OCI-LY3 (cell line): ENCODE results near the gene MAPK9.

Experiments used
- H2AFZ ChIP-seq: fragments of 200-600, 300-600 bp; shearing (Covaris generic); 2 replicates; pipeline ENCODE4 v1.6.0; 2014; ENCODE audit warnings: antibody characterized with exemption, low read depth, low read length
- H3K27ac ChIP-seq: fragments of 200-600, 300-600 bp; sonication (generic); 2 replicates; pipeline ENCODE4 v1.5.1; 2014; ENCODE audit warnings: mild to moderate bottlenecking, low read length, moderate library complexity, mixed read lengths
- H3K27me3 ChIP-seq: fragments of 200-600, 300-600 bp; sonication (generic); 2 replicates; pipeline ENCODE4 v1.6.1; 2014; ENCODE audit warnings: low read depth, low read length, mixed read lengths
- H3K36me3 ChIP-seq: fragments of 200-600, 300-600 bp; sonication (generic); replicated peaks from 2 replicates; pipeline ENCODE3; 2014; ENCODE audit warnings: low read depth, low read length, mixed read lengths
- H3K4me1 ChIP-seq: fragments of 300-600, 200-600 bp; sonication (generic); 2 replicates; pipeline ENCODE4 v1.6.1; 2014; ENCODE audit warnings: low read length, mixed read lengths
- H3K4me2 ChIP-seq: fragments of 200-600, 300-600 bp; sonication (generic); 2 replicates; pipeline ENCODE4 v1.6.1; 2014; ENCODE audit warnings: low read length, mixed read lengths
- H3K4me3 ChIP-seq: fragments of 300-600, 200-600 bp; sonication (generic); 2 replicates; pipeline ENCODE4 v1.5.1; 2014; ENCODE audit warnings: antibody characterized with exemption, mild to moderate bottlenecking, low read length, moderate library complexity
- H3K79me2 ChIP-seq: fragments of 300-600, 200-600 bp; shearing (Covaris generic); 2 replicates; pipeline ENCODE4 v1.6.1; 2014; ENCODE audit warnings: mild to moderate bottlenecking, low read length, mixed read lengths
- H3K9ac ChIP-seq: fragments of 300-600, 200-600 bp; shearing (Covaris generic); 2 replicates; pipeline ENCODE4 v1.6.0; 2014; ENCODE audit warnings: mild to moderate bottlenecking, low read length, moderate library complexity
- H3K9me3 ChIP-seq: fragments of 200-600, 300-600 bp; shearing (Covaris generic); 2 replicates; pipeline ENCODE4 v1.6.1; 2014; ENCODE audit warnings: low read length, mixed read lengths; ENCODE audit not compliant: insufficient read depth
- H4K20me1 ChIP-seq: fragments of 200-600, 300-600 bp; sonication (generic); 2 replicates; pipeline ENCODE4 v1.6.1; 2016; ENCODE audit warnings: low read length, mixed read lengths; ENCODE audit not compliant: insufficient read depth
- EZH2phosphoT487 ChIP-seq: fragments of 200-600 bp; shearing (Covaris generic); IDR thresholded peaks from 2 replicates; pipeline ENCODE4 v1.6.1; 2018; ENCODE audit warnings: antibody characterized with exemption, mixed run types, low read depth
- TF ChIP-seq, protein P1 (sequence below): fragments of 200-600, 300-600 bp; sonication (generic); IDR thresholded peaks from 2 replicates; pipeline ENCODE4 v1.5.1; 2014; ENCODE audit warnings: antibody characterized with exemption, low read length, low read depth

Gene MAPK9

DNA sequence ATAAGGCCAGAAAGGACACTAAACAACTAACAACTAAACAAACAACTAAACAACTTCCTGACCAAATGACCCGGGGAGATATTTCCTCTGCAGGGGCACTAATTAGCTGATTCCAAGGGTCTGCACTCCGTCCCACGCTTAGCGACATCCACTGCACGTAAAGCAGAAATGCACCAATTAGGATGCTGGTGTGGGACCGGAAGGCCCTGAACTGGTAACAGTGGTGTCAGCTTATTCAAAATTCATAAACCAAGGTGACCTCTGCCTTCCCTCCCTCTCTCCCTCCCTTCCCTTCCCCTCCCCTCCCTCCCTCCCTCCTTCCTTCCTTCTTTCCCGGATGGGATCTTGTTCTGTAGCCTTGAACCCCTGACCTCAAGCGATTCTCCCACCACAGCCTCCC, 92.5 kb downstream of the MAPK9 start:
- no peaks in the 10 kb centered on the region for H3K36me3 ChIP-seq
- H3K4me3 ChIP-seq: no peak overlapping the region
- no peak for TF ChIP-seq EZH2phosphoT487
- TF ChIP-seq, protein P1, sequence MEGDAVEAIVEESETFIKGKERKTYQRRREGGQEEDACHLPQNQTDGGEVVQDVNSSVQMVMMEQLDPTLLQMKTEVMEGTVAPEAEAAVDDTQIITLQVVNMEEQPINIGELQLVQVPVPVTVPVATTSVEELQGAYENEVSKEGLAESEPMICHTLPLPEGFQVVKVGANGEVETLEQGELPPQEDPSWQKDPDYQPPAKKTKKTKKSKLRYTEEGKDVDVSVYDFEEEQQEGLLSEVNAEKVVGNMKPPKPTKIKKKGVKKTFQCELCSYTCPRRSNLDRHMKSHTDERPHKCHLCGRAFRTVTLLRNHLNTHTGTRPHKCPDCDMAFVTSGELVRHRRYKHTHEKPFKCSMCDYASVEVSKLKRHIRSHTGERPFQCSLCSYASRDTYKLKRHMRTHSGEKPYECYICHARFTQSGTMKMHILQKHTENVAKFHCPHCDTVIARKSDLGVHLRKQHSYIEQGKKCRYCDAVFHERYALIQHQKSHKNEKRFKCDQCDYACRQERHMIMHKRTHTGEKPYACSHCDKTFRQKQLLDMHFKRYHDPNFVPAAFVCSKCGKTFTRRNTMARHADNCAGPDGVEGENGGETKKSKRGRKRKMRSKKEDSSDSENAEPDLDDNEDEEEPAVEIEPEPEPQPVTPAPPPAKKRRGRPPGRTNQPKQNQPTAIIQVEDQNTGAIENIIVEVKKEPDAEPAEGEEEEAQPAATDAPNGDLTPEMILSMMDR: no peak
- no peaks in the 10 kb centered on the region for H3K4me1 ChIP-seq
- no peaks in the 10 kb centered on the region for H4K20me1 ChIP-seq
- H3K4me2 ChIP-seq: no peak overlapping the region
- H3K79me2 ChIP-seq: no peaks in the 10 kb centered on the region
- H3K27me3 ChIP-seq: no peaks in the 10 kb centered on the region
- H3K9ac ChIP-seq: no peak overlapping the region
- no peaks in the 10 kb centered on the region for H3K9me3 ChIP-seq
- H2AFZ ChIP-seq: no peak overlapping the region
- H3K27ac ChIP-seq: no peak overlapping the region

DNA sequence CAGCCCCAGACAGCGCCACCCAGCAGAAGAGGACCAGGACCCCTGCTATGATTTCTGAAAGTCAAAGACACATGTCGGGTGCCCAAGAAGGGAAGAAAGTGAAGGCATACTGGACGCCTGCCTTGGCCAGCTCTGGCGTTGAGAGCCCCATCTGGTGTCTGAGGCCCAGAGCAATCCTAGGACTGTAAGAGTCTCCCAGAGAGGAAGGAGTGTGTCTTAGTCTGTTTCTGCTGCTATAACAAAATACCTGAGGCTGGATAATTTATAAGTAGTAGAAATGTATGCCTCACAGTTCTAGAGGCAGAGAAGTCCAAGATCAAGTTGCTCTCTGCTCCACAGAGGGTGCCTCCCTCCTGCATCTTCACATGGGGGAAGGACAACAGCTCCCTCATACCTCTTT, 93.7 kb downstream of the MAPK9 start:
- no peaks in the 10 kb centered on the region for H3K27me3 ChIP-seq
- no peak overlapping the region for H3K27ac ChIP-seq
- no peak overlapping the region for H2AFZ ChIP-seq
- H3K9me3 ChIP-seq: no peaks in the 10 kb centered on the region
- H4K20me1 ChIP-seq: no peaks in the 10 kb centered on the region
- H3K4me3 ChIP-seq: no peak overlapping the region
- H3K4me1 ChIP-seq: no peaks in the 10 kb centered on the region
- H3K79me2 ChIP-seq: no peaks in the 10 kb centered on the region
- no peak for TF ChIP-seq EZH2phosphoT487
- TF ChIP-seq, protein P1: no peak
- no peak overlapping the region for H3K9ac ChIP-seq
- H3K36me3 ChIP-seq: no peaks in the 10 kb centered on the region
- no peak overlapping the region for H3K4me2 ChIP-seq

DNA sequence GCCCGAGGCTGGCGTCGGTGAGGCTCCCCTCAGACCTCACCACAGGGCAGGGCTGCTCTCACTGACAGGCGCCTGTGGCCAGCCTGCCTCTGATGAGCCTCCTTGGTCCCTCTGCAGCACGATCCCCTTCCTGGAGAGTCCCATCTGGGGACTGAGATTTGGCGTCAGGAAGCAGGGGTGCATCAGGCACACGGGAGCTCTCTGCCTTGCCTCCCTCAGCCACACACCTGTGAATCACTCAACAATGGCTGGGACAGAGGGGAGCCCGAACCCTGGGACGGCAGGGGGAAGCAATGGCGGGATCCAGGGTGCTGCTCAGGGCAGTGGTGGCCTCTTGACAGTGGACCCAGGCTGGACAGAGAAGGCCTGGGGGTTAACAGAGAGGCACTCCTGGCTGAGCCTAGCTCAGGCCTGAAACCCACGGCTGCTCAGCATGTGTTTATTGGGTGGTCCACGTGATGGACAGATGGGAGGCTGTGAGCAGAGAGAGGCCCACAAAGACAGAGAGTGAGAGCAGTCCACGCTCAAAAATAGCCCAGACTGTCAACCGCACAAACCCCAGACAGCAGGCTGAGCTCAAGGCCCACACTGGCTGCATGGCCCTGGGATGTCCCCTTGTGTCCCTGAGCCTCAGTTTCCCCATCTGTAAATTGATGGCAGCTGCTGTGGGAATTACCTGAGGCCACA, 94.7 kb downstream of the MAPK9 start:
- Histone ChIP-seq H3K9ac (no peak overlapping the region), H3K27ac (no peak overlapping the region), H3K4me1 (no peaks in the 10 kb centered on the region), H3K79me2 (no peaks in the 10 kb centered on the region), H4K20me1 (no peaks in the 10 kb centered on the region), H2AFZ (no peak overlapping the region), H3K27me3 (no peaks in the 10 kb centered on the region), H3K4me2 (no peak overlapping the region), H3K4me3 (no peak overlapping the region), H3K36me3 (no peaks in the 10 kb centered on the region), H3K9me3 (no peaks in the 10 kb centered on the region)
- TF ChIP-seq, protein P1: no peak
- TF ChIP-seq EZH2phosphoT487: no peak

DNA sequence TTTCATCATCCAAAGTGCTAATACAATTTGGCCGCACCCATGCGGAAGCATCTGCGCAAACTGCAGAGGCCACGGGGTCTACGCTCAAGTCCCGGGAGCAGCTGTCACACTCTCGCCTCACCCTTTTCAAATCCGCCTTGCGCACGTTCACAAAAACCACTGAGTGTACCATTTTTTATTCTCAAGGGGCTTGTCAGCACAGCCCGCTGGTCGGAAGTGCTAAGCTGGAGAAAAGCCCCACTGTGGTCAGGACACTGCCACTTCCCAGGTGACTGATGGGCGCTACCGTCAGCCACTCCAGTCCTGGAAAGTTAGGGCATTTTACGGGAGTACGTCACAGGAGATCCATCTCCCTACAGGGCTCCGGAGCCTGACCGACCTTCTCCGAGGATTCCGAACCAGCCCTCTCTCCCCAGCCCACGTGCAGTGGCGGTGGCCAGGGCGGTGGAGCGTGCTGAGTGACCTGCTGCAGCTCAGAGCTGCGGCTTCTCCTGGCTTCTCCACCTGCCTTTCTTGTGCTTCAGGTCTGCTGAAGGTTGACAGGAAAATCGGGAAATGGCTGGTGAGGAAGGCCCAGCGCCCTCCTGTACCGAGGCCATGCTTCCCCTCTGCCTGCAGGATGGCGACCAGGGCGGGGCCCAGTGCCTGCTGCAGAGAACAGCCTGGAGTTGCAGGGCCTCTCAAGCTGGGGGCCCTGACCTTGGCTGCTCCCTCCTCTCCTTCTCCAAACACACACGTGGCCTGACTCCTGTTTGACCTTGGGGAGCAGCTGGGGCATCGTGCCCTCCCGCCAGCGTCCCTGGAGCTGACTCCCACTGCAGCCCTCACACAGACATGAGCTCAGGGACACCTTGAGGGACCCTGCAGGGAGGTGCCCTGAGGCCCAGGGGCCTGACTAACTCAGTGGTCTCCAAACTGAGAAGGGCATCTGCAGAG, 97.2 kb downstream of the MAPK9 start:
- Histone ChIP-seq H2AFZ (no peak overlapping the region), H3K27me3 (no peaks in the 10 kb centered on the region), H4K20me1 (no peaks in the 10 kb centered on the region), H3K27ac (no peak overlapping the region), H3K9ac (no peak overlapping the region), H3K9me3 (no peaks in the 10 kb centered on the region), H3K36me3 (no peaks in the 10 kb centered on the region), H3K4me2 (no peak overlapping the region), H3K4me3 (no peak overlapping the region), H3K79me2 (no peaks in the 10 kb centered on the region), H3K4me1 (no peaks in the 10 kb centered on the region)
- no peak for TF ChIP-seq EZH2phosphoT487
- TF ChIP-seq, protein P1: no peak
